Activated CD4-positive, CD25-positive, alpha-beta regulatory T cell treated with anti-CD3 and anti-CD28 coated beads, Interleukin-2, amount 50 U/mL, for 24 hours (primary cell): ENCODE measurements around the gene KCNJ1.
A peak's percentile ranks its signal among the peaks of the same experiment; 100 is the strongest.

Experiments
- ATAC-seq, 2 donors: fragments of 150-1000 bp; cut with Tn5 transposase; one replicate each; pipeline ENCODE4 v1.10.0; 2021; ENCODE audit warnings: mild to moderate bottlenecking in 1 of 2, moderate library complexity in 1 of 2

Gene KCNJ1

DNA sequence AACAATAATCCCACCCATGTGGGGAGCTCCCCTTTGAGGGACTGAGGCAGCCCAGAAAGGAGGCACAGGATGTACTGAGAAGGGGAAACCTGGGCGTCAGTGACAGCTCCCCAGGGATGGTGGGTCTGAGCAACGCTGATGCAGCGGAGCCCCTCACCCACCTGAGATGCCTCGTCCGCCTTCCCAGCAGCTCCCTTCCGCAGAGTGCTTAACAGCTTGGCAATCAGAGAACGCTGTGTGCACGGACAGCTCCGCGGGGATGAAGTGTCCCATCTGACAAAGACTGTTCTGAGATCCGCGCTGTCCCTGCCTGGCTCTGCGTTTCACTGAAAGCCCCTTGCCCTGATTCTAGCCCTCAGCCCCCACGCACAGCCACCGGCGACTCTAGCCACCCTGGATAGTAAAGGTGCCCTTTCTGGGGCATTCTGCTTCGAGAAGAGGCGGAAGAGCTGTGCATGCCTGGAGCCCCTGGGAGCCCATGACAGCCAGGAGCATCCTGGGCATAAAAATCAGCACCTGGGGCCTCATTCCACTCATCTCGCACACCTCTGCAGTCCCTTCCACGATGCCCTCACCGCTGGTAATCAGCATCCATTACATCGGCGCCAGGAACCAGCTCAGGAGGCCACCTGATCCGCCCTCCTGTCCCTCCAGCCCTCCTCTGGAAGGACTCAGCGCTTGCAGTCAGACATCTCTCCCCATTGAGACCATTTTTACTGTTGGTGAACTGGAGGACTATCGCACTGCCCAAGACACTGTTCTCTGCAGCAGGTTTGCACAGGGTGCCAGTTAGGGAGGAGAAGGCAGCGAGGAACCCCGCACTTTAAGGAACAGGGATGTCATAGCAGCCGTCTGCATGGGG lies 34.8 kb upstream of the KCNJ1 start:
- no peak for ATAC-seq

DNA sequence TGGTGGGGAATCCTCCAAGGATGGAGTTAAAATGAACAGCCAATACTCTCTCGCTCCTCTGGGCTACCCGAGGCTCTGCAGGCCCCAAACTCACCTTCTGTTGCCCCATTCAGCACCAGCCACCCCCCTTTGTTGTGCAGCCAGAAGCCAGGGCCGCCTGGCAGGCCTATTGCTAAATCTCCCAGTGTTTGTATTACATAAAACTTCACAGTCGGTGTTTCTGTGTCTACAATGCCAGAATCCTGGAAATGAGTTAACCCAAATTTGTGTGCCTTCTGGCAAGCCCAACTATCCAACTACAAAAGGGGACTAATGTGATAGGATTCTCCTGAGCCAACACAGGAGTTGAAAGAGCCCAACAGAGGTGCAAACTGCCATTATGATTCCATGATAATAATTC lies 33.4 kb upstream of the KCNJ1 start:
- no peak for ATAC-seq

DNA sequence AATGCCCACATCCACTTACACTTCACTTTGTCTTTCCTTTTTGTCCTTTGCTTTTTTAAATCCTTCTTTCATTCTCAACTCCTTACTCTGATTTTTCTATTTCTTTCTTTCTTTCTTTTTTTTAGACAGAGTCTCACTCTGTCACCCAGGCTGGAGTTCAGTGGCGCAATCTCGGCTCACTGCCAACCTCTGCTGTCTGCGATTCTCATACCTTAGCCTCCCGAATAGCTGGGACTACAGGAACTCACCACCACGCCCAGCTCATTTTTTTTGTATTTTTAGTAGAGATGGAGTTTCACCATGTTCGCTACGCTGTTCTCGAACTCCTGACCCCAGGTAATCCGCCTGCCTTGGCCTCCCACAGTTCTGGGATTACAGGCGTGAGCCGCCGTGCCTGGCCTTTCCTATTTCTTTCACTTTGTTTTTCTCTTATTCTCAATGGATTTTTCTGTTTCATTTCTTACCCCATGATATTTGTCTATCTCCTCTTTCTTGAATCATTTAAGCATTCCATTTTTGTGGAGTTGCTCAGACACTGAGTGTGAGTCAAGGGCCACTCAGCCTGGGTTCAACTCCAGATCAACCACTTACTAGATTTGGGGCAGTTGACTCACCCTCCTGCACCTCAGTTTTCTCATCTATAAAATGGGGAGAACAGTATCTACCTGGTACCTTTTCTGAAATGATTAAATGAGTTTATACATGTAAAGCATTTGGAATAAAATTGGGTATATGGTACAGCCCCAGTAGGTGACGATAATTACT lies 31.7 kb upstream of the KCNJ1 start:
- no peak for ATAC-seq

DNA sequence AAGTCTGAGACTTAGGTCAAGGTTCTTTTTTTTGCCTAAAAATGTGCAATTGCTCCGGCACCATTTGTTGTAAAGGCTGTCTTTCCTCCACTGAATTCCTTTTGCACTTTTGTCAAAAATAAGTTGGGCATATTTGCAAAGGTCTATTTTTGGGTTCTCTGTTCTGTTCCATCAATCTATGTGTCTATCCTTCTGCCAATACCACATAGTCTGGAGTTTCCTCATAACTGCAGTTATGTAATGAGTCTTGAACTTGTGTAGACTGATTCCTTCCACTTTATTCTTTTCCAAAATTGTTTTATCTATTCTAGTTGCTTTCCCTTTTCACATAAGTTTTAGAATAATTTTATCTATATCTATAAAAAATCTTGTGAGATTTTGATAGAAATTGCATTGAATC lies 30.7 kb upstream of the KCNJ1 start:
- no peak for ATAC-seq

DNA sequence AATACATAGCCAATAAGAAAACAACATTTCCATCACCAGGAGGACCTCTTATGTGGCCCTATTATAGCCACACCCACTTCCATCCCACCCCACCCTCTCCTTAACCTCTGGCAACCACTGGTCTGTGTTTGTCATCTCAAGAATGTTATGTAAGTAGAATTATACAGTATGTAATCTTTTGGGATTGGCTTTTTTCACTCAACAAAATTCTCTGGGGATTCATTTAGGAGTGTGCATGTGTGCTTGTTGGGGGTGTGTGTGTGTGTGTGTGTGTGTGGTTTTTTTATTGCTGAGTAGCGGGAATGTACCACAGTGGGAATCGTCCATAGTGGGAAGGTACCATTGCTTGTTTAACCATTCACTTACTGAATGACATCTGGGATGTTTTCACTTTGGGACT lies 29.3 kb upstream of the KCNJ1 start:
- no peak for ATAC-seq

DNA sequence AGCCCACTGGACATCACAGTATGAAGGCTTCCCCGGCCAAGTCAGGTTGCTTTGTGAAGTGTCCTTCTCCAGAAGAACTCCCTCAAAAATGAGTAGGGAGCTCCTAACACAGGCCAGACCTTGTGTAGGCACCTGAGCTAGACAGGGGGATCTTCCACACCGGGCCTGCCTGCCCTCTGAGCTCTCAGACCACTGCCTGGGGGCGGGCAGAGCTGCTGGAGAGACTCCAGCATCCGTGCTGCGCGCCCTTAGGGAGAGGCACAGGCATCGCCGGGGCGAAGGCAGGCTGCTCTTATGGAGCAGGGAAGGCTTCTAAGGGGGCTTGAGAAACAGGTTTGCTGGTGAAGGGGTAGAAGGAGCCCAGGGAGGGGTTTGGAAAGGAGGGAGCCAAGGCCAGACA lies 28.4 kb upstream of the KCNJ1 start:
- no peak for ATAC-seq

DNA sequence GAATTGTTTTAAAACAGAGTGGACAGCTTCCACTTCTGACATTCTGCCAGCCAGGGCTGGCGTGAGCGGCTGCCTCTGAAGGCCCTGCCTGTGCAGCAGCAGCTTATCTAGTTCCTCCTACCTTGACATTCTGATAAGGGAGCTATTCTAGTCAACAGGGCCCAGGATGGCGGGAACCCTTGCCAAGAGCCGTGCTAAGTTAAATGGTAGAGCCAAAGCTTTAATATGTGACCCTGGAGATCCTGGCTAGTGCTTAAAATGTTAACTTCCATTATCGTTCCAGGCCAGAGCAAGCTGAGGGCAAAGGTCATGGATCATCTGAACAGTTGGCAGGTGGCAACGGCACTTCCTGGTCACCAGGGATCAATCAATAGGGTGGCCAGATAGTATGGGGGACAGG lies 27.6 kb upstream of the KCNJ1 start:
- no peak for ATAC-seq

DNA sequence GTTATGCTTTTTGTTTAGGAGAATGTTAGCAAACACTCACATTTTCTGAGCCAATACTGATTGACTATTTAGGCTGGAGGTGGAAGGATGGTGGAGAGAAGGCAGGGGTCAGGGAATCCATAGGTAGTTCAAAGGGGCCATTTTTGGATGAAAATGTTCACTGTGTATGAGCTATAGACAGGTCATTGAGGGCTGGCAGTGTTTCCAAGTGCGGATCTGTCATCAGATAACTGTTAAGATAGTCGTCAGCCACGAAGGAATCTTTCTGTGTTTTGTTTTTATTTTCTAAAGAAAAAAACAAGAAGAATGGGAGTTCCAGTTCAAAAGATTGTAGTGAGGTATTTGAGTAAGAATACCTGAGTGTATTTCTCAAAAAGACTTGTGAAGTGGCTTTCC lies 27.2 kb upstream of the KCNJ1 start:
- no peak for ATAC-seq

DNA sequence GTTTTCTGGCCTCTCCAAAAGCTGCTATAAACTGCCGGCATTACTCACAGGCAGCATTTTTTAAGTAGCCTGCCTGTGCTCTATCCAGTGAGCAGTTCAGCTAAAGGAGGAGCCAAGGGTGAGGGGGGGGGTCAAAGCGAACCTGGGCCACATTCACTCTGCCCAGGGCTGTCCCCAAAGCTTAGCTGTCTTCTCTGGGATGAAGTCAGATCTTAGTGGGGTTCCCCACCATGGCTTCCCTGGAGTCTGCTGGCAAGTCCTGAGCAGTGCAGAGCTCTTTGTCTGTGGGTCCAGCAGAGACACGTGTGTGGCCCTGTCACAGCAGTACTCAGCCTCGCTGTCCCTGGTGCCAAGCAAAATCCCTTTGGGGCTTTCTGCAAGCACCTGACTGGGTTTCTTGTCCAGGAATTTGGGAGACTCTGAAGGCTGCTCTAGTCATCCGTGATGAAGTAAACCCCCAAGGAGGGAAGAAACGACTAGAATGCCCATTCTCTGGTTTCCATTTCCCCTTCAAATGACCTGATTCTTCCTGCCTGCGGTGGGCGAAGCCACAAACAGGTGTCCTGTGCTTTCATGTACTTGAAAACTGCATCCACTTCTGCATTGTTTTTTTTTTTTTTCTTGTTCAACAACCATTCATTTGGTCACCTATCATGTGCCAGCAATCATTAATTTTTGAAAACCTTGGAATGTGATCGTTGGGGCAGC lies 26.6 kb upstream of the KCNJ1 start:
- ATAC-seq, result no peak

DNA sequence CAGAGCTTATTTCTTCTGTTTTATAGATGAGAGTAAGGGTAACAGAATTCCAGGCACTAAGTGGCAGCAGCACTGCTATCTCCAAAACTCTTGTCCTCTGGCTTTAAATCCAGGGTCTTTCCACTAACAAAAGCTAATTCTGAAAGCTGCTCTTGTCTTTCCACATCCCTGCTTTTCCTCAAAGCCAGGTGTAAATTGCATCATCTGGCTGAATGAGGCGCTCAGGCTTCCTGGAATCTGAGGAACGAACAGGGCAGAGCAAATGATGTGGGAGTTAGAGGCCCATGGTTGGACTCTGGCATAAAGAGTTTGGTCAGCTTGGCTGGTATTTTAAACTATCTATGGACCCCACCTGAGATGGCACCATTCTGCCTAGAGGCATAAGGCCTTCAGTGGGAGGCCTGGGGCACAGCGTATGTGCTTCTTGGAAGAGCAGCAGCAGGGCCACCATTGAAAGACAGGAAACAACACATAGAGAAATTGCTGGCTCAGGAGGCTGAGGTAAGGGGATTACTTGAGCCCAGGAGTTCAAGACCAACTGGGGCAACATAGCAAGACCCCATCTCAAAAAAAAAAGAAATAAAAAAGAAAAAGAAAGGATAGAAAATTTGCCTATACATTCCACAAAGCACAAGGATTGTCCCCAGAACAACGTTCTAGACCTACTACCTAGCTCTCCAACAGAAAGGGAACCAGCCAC lies 25.9 kb upstream of the KCNJ1 start:
- ATAC-seq, result no peak

DNA sequence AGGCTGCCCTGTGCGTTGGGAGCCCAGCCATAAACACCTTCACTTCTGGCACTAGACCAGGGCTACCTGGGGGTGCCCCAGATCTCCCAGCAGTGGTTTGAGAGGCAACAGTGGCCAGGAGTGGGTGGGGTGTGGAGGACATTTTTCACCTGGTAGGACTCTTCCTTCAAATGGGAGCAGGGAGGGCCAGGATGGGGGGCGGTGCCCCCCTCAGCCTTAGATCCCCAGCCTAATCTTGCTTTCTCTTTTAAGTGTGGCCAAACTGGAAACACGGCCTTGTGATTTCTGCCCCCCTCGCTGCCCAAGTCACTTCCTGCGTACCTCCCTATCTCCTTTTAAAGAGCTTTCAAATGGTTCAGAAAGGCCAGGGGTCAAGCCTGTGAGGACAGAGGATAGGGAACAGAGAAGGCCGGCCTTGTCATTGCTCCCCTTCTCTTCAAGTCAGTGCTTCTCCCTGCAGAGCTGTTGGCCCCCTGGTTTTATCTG lies 24.9 kb upstream of the KCNJ1 start:
- ATAC-seq, result no peak

DNA sequence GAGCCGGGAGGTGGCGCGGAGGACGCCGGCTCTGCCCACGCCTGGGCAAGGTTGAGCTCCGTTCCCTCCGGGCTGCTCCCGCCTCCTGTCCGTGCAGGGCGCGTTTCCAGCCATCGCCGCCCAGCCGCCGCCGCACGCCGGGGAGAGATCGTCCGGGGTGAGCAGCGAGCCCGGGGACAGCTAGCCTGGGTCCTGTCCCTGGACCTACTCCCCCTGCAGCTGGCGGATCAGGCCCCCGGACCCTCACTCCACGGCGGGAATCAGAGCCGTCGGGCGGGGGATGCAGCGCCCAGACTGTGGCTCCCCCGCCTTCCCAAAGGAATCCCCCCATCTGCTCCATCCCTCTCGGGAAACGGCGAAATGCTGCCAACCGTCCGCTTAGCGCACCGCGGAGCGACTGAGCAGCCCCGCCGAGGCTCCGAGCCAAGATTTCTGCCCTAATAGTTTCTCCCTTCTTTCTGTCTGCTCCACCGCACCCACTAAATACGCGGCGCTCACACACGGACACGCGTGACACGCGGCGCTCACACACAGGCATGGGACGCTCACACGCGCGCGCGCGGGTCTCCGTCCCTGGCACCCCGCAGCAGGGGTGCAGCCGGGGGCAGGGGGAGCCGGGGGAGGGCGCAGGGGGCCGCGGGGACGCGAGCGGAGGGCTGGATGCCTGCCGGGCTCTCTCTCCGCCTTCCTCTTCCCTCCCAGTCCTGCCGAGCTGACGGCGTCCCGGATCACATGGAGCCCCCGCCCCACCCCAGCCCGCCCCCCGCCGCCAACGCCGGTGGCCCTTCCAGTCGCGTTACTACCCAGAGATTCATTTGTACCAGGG lies 23.7 kb upstream of the KCNJ1 start, which contains the start of gene KCNJ5:
Gene KCNJ5 (plus strand): TSS at position 814 of the 826 bp plus-strand sequence. CDS start 19,918 bp downstream, outside the sequence.
- peak in 1 of 2 donors; percentile 21 for ATAC-seq

DNA sequence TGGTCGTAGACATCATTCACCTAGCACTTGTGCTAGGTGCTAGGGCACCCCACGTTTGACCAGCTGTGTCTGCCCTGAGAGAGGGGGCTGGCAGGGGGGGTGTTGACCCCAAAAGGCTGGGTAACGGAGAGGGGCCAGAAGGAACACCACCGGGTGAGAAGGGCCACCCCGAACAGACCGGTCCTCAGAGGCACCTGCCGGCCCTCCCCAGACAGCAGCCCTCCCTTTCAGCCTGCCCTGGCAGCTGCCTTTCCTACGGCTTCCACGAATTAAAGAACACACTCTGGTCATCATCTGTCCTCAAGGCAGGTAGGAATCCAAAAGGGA lies 23.1 kb upstream of the KCNJ1 start:
- no peak for ATAC-seq

DNA sequence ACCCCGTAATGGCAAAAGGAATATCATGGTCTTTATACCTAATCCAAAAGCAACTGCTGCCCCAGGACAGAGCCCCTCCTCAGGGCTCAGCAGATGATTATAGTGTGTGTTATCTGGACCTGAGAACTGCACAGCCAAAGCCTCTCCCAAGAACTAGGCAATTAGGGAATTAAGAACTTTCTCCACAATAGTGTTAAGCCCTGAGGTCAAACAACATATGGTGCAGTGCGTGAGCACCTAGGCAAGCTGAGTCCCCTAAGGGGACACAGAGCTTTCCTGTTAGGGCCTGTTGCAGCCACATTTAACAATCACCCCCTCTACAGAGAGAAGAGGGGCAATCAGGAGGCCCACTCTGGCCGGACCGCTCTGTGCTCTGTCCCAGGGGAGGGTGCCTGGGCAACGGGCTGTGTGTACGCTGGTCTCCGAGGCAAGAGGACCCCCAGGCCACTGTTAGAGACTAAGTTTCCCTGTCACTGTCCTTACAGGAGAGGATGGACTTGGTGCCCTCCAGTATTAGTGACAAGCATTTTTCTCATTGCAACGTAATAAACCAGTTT lies 22.6 kb upstream of the KCNJ1 start:
- no peak for ATAC-seq

DNA sequence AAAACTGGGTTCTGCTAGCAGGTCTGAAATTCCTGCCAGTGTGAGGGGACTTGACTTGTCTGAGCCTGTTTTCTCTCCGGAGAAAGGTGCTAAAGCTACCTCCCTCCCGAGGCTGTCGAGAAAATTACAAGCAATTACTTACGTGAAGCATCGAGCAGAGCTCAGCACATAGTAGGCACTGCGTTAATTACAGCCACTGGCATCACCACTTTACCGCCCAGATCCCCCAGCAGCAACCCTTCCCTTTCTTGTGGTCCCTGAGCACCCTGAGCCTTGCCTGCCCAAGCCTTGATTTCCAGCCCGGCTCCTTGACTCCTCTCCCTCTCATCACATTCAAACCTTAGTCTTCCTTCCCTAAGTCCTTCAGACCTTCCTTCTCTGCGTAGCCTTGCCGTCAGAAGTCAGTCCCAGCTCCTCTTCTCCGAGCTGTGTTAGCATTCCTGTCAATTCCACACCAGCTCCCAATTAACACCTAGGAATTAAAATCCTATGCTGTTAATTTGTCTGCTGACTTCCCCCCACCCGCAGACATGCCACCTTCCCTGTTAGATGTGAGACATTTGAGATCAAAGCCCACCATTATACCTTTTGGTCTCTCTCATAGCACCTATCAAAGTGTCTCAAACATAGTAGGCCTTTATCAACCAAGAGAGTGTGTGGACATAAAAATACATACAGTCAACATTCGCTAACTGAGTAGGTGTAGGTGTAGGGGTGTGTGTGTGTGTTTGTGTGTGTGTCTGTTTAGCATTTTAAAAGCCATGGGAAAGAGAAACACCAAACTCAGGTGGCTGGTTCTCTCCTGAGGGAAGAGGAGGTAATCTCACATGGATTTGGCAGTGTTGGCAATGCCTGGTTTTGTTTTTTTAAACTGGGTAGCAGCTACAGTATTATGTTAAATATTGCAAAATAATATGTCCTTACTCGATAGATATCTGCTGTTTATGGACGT lies 21.2 kb upstream of the KCNJ1 start:
- no peak for ATAC-seq

DNA sequence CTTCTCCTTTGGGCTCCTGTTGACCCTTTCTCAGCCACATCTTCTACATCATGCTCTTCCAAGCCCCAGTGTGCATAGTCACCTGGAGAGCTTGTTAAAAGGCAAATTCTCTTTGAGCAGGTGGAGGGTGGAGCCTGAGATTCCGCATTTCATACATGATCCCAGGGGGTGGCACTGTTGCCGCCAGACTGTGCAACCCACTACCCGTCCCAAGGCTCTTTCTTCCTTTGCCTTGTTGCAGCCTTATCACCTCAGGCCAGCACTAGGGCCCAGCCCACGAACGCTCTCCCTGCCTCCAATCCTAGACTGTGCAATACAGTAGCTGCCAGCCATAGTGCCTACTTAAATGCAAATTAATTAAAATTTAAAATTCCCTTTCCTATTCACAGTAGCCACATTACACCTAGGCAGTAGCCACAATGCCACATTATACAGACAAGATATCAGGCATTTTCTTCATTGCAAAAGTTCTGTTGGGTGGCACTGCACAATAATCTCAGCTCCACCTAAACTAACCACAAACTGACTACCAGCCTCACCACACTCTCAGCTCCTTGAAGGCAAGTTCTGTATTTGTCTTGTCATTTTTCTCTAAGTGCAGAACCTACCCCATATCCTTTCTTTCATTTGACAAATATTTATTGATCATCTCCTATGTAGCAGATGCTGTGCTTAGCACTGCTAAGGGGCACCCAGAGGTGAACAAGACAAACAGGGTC lies 19.5 kb upstream of the KCNJ1 start:
- no peak for ATAC-seq

DNA sequence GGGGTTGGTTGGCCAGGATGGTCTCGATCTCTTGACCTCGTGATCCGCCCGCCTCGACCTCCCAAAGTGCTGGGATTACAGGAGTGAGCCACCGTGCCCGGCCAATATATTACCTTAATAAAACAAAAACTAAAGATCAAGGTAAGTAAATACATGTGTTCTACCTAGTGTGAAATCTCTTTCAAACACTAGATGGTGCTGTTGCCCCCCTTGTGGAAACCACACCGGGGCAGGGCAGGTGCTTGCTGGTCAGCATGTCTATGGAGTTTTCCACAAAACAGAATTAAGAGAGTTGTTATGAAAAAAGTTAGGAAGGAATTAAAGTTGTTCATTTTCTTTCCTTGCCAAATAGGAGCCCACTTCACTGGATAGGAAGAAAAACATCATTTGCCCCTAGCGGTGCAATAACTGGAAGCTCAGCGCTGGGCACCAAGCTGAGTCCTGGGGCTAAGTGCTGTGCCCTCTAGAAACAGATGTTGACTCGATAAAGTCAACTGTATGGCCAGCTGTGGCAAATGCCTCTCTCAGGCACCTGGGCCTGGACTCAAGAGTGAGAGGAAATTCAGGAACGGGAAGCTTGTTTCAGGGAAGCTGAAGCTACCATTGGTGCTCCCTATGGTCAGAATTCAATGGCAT lies 17.7 kb upstream of the KCNJ1 start:
- peak; percentile 51 to 61 for ATAC-seq

DNA sequence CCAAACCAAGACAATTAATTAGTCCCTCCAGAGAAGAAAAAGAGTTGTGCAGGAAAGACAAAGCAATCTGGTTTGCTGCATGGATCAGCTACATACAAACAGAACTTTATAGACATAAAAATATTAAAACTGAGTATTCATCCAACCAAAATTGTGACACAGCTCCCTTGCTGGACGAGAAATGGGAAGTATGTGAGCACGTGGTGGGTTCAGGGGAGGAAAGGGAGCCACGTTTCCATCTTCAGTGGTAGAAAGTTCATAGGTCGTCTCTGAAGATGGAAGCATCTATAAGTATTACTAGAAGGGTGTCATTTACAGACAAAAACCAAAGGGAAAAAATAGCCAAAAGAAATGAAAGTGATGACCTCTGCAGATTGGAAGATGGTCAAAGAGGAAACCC lies 17.0 kb upstream of the KCNJ1 start:
- ATAC-seq, result no peak

DNA sequence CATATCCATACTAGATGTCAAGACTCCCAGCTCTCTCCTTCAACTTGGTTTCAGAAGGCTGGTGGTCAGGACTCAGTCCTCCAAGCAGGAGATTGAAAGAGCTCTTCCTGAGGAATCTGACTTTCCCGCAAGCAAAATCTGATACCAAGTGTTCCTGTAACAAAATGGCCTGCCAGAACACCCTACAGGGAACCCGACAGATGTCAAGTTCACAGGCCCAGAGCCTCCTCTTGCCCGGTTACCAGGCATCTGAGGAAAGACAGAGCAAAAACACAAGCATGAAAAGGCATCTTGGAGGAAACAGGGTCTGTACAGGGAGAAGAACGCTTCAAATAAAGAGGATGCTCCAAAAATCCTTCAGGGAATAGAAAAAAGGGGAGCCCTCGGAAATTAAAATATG lies 15.4 kb upstream of the KCNJ1 start:
- no peak for ATAC-seq
